Mucosa of rectum (tissue), 2 donors: ENCODE measurements around the gene CD300LD.
"Not testable (repeated sequence)": the region's sequence is repeated elsewhere in the genome, so short reads cannot be mapped to it uniquely, and the experiment has no call there.

Experiments
- H3K27ac ChIP-seq, 2 donors: one replicate each; pipeline ENCODE4 v1.7.0; 2013; ENCODE audit warnings: inconsistent platforms in 2 of 2, low read depth in 2 of 2, low read length in 2 of 2
- H3K27me3 ChIP-seq, 2 donors: one replicate each; pipeline ENCODE4 v1.7.0; 2013; ENCODE audit warnings: low read length in 2 of 2; ENCODE audit not compliant: control insufficient read depth in 2 of 2, insufficient read depth in 2 of 2
- H3K36me3 ChIP-seq, 2 donors: one replicate each; pipeline ENCODE4 v1.7.0; 2013; ENCODE audit warnings: low read length in 2 of 2; ENCODE audit not compliant: control insufficient read depth in 2 of 2, insufficient read depth in 2 of 2
- H3K4me1 ChIP-seq, 2 donors: one replicate each; pipeline ENCODE4 v1.7.0; 2013; ENCODE audit warnings: low read length in 2 of 2, mild to moderate bottlenecking in 1 of 2; ENCODE audit not compliant: control insufficient read depth in 2 of 2, insufficient read depth in 2 of 2
- H3K4me3 ChIP-seq, 2 donors: one replicate each; pipeline ENCODE4 v1.7.0; 2013; ENCODE audit warnings: low read length in 2 of 2
- H3K9ac ChIP-seq, 2 donors: one replicate each; pipeline ENCODE4 v1.7.0; 2013; ENCODE audit warnings: low read length in 2 of 2, low read depth in 1 of 2, mild to moderate bottlenecking in 1 of 2
- H3K9me3 ChIP-seq, 2 donors: one replicate each; pipeline ENCODE4 v1.7.0; 2013; ENCODE audit warnings: low read length in 2 of 2; ENCODE audit not compliant: control insufficient read depth in 2 of 2
- donor health status: healthy.
- donor health status: Normal muscosa, but diverticular disease.

Gene CD300LD

DNA sequence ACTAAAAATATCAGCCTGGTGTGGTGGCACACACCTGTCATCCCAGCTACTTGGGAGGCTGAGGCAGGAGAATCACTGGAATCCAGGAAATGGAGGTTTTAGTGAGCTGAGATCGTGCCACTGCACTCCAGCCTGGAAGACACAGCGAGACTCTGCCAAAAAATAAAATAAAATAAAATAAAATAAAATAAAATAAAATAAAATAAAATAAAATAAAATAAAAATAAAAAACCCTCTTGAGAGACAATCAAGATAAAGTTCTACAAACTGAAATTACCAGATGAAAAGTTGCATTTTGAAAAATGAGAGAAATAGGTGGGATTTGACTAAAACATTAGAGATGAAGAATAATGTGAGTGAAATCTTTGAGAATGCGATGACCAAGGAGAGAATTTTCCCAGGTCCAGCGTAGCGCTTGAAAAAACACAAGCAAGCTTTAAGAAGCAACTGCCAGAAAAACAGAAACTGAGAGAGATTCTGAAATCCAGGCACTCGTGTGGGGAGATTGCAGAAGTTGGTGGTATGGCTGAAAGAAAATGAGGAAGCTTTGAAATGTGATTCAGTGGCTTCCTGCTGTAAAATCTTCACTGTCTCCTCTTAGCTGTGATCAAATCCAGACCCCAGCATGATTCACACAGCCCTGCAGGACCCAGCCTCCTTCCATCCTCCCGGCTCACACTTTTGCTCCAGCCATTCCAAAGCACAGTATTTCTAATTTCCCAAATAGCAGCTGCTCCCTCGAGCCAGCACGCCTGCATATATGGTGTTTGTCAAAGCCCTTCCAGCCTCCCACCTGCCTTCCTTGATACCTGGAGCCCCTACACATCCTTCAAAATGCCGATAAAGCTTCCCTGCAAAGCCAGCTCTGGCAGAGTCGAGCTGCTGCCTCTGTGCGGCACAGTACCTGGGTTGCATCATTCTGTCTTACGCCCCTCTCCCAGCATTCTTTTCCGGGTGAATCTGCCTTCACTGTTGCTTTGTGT lies 39.7 kb upstream of the CD300LD start:
- no peaks in the 10 kb centered on the region for H3K9me3 ChIP-seq
- no peak overlapping the region for H3K4me3 ChIP-seq
- H3K36me3 ChIP-seq: no peaks in the 10 kb centered on the region
- H3K27me3 ChIP-seq: peaks cover 3 to 5% of the 10 kb centered on the region in 2 donors
- H3K9ac ChIP-seq: no peak overlapping the region
- H3K4me1 ChIP-seq: no peaks in the 10 kb centered on the region
- no peak overlapping the region for H3K27ac ChIP-seq

DNA sequence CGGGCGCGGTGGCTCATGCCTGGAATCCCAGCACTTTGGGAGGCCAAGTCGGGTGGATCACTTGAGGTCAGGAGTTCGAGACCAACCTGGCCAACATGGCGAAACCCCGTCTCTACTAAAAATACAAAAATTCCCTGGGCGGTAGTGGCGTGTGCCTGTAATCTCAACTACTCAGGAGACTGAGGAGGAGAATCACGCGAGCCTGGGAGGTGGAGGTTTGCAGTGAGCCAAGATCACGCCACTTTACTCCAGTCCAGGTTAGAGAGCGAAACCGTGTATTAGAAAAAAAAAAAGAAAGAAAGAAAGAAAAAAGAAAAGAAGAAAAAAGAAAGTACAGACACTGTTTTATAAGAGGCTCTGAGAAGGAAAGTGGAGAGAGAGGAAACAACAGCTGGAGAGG lies 38.2 kb upstream of the CD300LD start:
- H3K4me3 ChIP-seq, H3K27me3 ChIP-seq, H3K4me1 ChIP-seq, H3K36me3 ChIP-seq, H3K9me3 ChIP-seq, H3K27ac ChIP-seq, H3K9ac ChIP-seq: not testable (repeated sequence)

DNA sequence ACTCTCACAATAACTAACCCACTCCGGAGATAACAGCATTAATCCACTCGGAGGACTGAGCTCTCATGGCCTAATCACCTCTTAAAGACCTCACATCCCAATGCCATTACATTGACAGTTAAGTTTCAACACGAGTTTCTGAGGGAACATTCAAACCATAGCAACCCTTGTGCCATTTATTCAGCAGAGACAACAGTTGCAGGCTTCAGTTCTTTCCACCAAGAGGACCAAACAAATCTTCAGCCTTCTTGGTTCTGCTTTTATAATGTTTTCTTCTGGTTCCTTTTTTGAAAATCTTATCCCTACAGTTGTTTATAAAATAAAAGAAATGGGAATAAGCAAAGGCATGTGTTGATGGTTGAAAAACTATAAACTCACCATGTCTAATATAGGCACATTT lies 33.6 kb upstream of the CD300LD start:
- peaks cover 4 to 7% of the 10 kb centered on the region in 2 donors for H3K27me3 ChIP-seq
- no peaks in the 10 kb centered on the region for H3K9me3 ChIP-seq
- no peaks in the 10 kb centered on the region for H3K4me1 ChIP-seq
- H3K4me3 ChIP-seq: no peak overlapping the region
- H3K27ac ChIP-seq: no peak overlapping the region
- H3K9ac ChIP-seq: no peak overlapping the region
- no peaks in the 10 kb centered on the region for H3K36me3 ChIP-seq

DNA sequence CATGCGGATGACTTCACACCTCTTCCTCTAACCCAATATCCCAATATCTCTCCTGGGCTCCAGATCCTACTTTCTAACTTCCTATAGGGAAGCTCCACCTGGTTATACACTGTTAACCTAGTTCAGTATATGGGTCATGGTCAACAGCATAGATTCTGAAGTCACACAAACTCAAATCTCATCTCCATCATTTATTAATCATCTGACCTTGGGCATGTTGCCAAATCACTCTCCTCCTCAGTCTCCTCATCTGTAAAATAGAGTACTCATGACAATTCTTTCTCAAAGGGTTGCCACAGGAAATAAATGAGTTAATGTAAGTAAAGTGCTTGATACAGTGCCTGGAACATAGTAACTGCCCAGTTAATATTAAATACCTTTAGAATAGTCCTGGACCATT lies 32.0 kb upstream of the CD300LD start:
- Histone ChIP-seq H3K27ac (no peak overlapping the region), H3K9ac (no peak overlapping the region), H3K4me1 (no peaks in the 10 kb centered on the region), H3K4me3 (no peak overlapping the region), H3K9me3 (no peaks in the 10 kb centered on the region), H3K27me3 (peaks cover 2 to 7% of the 10 kb centered on the region in 2 donors), H3K36me3 (no peaks in the 10 kb centered on the region)

DNA sequence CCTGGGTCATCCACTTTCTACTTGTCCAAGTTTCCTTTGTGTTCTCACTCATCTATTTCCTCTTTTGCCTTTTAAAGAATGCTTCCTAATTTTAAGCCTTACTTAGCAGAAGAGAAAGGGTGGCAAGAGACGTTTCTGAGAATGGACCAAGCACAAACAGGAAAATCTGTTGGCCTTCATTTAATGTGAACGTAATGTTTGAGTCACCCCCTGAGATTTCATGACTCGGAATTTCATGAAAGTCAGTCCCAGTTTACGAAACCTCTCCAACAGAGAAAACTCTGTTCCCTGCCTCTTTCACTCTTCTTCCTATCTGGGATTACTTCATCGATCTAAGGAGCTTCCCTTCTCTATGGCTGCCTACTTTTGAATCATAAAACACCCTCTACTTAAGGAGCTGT lies 31.6 kb upstream of the CD300LD start, which contains the start of gene CD300E:
Gene CD300E, minus strand, starts transcription at position 46 of the 401 bp plus-strand sequence. CDS start 117 bp downstream, outside the sequence.
- Histone ChIP-seq H3K9me3 (no peaks in the 10 kb centered on the region), H3K27ac (no peak within 1 kb of the TSS), H3K27me3 (peaks cover 2 to 7% of the 10 kb centered on the region in 2 donors), H3K4me1 (no peaks in the 10 kb centered on the region), H3K9ac (no peak within 1 kb of the TSS), H3K36me3 (no peaks in the 10 kb centered on the region), H3K4me3 (no peak within 1 kb of the TSS)

DNA sequence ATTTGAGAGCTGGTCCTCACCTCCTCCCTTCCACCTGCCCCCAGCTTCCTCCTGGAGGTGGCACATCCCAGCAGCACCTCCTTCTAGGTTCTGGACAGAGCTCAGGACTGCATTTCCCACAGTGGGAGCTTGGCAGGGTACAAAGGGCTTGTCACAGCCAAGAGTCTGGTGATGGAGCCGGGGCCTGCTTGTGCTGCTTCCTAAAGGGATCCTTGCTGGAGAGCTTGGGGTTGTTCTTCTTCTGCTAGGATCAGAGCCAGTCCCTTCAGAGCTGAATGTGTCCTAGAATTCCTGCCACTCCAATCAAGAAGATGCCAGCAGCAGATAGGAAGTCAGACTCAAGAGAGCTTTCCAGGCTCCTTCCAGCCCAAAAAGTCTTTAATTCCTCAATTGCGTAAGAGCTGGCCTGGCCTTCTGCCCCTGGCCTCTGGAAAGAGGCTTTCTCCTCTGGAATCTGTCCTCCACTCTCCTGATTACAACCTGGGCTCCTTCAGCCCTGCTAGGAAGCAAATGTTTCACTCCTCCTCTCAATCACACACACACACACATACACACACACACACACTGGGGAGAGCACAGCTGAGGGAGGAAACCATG lies 27.1 kb upstream of the CD300LD start:
- Histone ChIP-seq H3K9ac (no peak overlapping the region), H3K4me3 (no peak overlapping the region), H3K27me3 (peaks cover 3 to 6% of the 10 kb centered on the region in 2 donors), H3K4me1 (no peaks in the 10 kb centered on the region), H3K9me3 (no peaks in the 10 kb centered on the region), H3K27ac (no peak overlapping the region), H3K36me3 (no peaks in the 10 kb centered on the region)

DNA sequence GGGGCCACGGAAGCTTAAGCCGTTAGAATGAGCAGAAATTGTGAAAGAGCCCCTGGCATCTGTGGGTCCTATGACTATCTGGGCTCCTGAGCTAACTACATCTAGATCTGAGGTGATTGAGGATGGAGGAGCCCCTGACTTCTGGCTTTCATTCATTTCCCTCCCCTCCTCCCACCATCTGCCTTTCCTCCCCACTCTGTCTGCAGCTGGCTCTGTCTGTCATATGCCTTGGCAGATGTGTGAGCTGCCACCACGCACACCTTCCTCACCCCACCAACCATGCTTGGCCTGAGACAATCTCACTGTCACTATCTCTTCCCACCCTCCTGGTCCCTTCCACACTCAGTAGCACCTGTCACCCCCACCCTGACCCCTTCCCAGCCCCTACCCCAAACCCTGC lies 26.4 kb upstream of the CD300LD start:
- no peaks in the 10 kb centered on the region for H3K9me3 ChIP-seq
- H3K4me3 ChIP-seq: no peak overlapping the region
- peaks cover 3 to 6% of the 10 kb centered on the region in 2 donors for H3K27me3 ChIP-seq
- H3K36me3 ChIP-seq: no peaks in the 10 kb centered on the region
- H3K9ac ChIP-seq: no peak overlapping the region
- no peak overlapping the region for H3K27ac ChIP-seq
- H3K4me1 ChIP-seq: no peaks in the 10 kb centered on the region

DNA sequence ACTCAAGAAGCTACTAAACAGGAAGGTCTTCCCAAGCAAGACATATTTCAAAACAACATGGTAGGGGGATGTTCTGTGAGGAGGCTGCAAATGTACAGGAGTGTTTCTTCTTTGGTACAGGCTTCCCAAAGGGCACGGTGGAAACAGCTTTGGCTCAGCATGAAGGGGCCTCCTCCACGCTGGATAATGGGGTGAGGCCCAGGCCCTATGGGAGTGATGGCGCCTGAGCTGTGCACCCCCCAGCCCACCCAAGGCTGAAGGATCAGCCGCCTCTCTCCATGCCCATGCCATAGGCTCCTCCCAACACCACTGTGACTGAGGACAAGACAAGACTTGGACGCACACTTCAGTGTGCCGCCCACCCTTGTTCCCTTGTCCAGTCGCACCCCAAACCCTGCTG lies 24.6 kb upstream of the CD300LD start:
- Histone ChIP-seq H3K36me3 (no peaks in the 10 kb centered on the region), H3K9ac (no peak overlapping the region), H3K27ac (no peak overlapping the region), H3K4me1 (no peaks in the 10 kb centered on the region), H3K4me3 (no peak overlapping the region), H3K27me3 (peaks cover 0 to 5% of the 10 kb centered on the region in 2 donors), H3K9me3 (no peaks in the 10 kb centered on the region)

DNA sequence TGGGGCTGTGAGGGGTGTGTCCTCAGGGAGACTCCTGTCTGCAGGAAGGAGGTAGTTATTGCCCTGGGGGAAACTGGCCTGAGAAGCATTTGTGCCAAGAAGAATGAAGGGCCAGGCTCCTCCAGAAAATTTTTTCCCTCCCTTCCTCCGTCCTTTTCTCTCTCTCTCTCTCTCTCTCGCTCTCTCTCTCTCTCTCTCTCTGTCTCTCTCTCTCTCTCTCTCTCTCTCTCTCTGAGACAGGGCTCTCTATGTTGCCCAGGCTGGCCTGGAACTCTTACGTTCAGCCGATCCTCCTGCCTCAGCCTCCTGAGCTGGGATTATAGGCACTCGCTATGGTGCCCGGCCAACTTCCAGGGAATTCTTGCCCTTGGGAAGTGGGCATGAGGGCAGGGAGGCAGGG lies 20.0 kb upstream of the CD300LD start:
- Histone ChIP-seq H3K9me3 (no peaks in the 10 kb centered on the region), H3K27me3 (peaks cover 6 to 15% of the 10 kb centered on the region in 2 donors)

DNA sequence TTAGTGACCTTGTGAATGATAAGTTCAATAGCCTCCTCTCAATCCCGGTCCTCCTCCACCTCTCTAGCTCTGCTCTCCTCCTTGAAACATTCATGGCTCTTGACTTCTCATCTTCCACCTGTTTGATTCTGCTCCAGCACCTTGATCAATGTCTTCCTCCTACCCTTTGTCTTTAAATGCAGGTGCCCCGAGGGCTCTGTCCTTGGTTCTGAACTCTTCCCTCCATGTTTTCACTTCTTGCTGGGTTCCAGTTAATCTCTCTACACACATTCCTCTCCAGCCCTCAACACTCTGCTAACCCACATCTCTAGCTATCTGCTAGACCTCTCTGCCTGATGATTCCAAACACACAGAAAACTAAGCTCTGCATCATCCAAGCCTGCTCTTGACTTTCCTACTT lies 18.0 kb upstream of the CD300LD start:
- H3K27me3 ChIP-seq: peaks cover 2 to 15% of the 10 kb centered on the region in 2 donors
- no peak overlapping the region for H3K27ac ChIP-seq
- H3K4me3 ChIP-seq: no peak overlapping the region
- no peaks in the 10 kb centered on the region for H3K4me1 ChIP-seq
- no peaks in the 10 kb centered on the region for H3K9me3 ChIP-seq
- H3K36me3 ChIP-seq: no peaks in the 10 kb centered on the region
- H3K9ac ChIP-seq: no peak overlapping the region

More for the DNA sequence above, 20.0 kb upstream of the CD300LD start:
- Histone ChIP-seq H3K4me3 (no peak overlapping the region), H3K9ac (no peak overlapping the region), H3K4me1 (no peaks in the 10 kb centered on the region), H3K27ac (no peak overlapping the region), H3K36me3 (no peaks in the 10 kb centered on the region)
